NCI-H2171 (cell line): ENCODE measurements around the gene ATP10D.
"Not testable (repeated sequence)": the region's sequence is repeated elsewhere in the genome, so short reads cannot be mapped to it uniquely, and the experiment has no call there.

Experiments
- DNase-seq: peaks from one replicate; lab custom pipeline; 2025; lab: John Stamatoyannopoulos, UW

The ATP10D gene

GRCh38 chr4:47485047-47485692 is at the start of gene ATP10D:
ATP10D (plus strand) TSS chr4:47485275; CDS start chr4:47512541, 27,266 bp downstream.
- DNase-seq: peak; percentile 55

- no peak for DNase-seq
Measured at GRCh38 chr4:47442980-47443379, 42.1 kb upstream of the ATP10D start.

- DNase-seq: no peak
Measured at GRCh38 chr4:47444031-47444430, 41.0 kb upstream of the ATP10D start.

GRCh38 chr4:47451657-47452056 is 33.4 kb upstream of the ATP10D start:
- no peak for DNase-seq

- no peak for DNase-seq
Measured at GRCh38 chr4:47462799-47463234, 22.3 kb upstream of the ATP10D start.

GRCh38 chr4:47463235-47463956 is 21.7 kb upstream of the ATP10D start, which contains the start of gene COMMD8:
COMMD8 (minus strand) TSS chr4:47463702; CDS start chr4:47463651, 51 bp downstream.
- peak; percentile 85 for DNase-seq

- DNase-seq: no peak
Measured at GRCh38 chr4:47465004-47465403, 20.1 kb upstream of the ATP10D start.

- no peak for DNase-seq
Measured at GRCh38 chr4:47466056-47466785, 18.9 kb upstream of the ATP10D start.

- no peak for DNase-seq
Measured at GRCh38 chr4:47468706-47469365, 16.2 kb upstream of the ATP10D start.

GRCh38 chr4:47469951-47470350 is 15.1 kb upstream of the ATP10D start:
- no peak for DNase-seq

- no peak for DNase-seq
Measured at GRCh38 chr4:47471064-47471463, 14.0 kb upstream of the ATP10D start.

- DNase-seq: no peak
Measured at GRCh38 chr4:47471591-47471990, 13.5 kb upstream of the ATP10D start.

GRCh38 chr4:47473141-47473750 is 11.8 kb upstream of the ATP10D start:
- no peak for DNase-seq

GRCh38 chr4:47474799-47475198 is 10.3 kb upstream of the ATP10D start:
- no peak for DNase-seq

- no peak for DNase-seq
Measured at GRCh38 chr4:47475411-47475810, 9.7 kb upstream of the ATP10D start.

- DNase-seq: no peak
Measured at GRCh38 chr4:47478804-47479203, 6.3 kb upstream of the ATP10D start.

GRCh38 chr4:47482326-47482725 is 2.7 kb upstream of the ATP10D start:
- no peak for DNase-seq

- DNase-seq: no peak
Measured at GRCh38 chr4:47483745-47484144, 1.3 kb upstream of the ATP10D start.

- no peak for DNase-seq
Measured at GRCh38 chr4:47484168-47484567, 907 bp upstream of the ATP10D start.

- DNase-seq: no peak
Measured at GRCh38 chr4:47485768-47486167, 693 bp downstream of the ATP10D start.

GRCh38 chr4:47486231-47486673 is 1.2 kb downstream of the ATP10D start:
- no peak for DNase-seq

- not testable (repeated sequence) for DNase-seq
Measured at GRCh38 chr4:47486727-47487126, 1.7 kb downstream of the ATP10D start.
